Naive B cell (primary cell): Measurements from ENCODE around the gene ECE2. TPM values are rescaled to one million over a fixed set of nuclear protein-coding genes. Genes with fewer than 3 reads are reported as not detected.

Experiments used
- polyA plus RNA-seq, 6 donors: library from polyadenylated mRNA; unstranded; fragments of 300-500 nt; fragmentation: Illumina TruSeq; gene quantifications; one replicate each; pipeline ENCODE4 v1.2.3, GENCODE V29; 2021; ENCODE audit warnings: low read depth in 6 of 6

Gene ECE2
- polyA plus RNA-seq, 6 donors from 2014 or later, result not detected

Other genes starting within 250 kb of the ECE2 start
- not detected for gene HTR3D, start 244.3 kb upstream of the ECE2 start, polyA plus RNA-seq
- not detected for gene HTR3C, start 223.0 kb upstream of the ECE2 start, polyA plus RNA-seq
- not detected for gene HTR3E, start 179.0 kb upstream of the ECE2 start, polyA plus RNA-seq
- gene EIF2B5, start 140.7 kb upstream of the ECE2 start, polyA plus RNA-seq, result 10 to 100 TPM; 31.5 to 54.4 (median 37.7) TPM
- 10 to 100 TPM in 4 of 6 donors, 1 to 10 TPM in 2; 4.6 to 17.3 (median 12.1) TPM for gene DVL3, start 120.6 kb upstream of the ECE2 start, polyA plus RNA-seq
- 100 to 1,000 TPM; 214 to 318 (median 245) TPM for gene AP2M1, start 101.2 kb upstream of the ECE2 start, polyA plus RNA-seq
- 10 to 100 TPM; 24.6 to 45.7 (median 30.0) TPM for gene ABCF3, start 89.8 kb upstream of the ECE2 start, polyA plus RNA-seq
- not detected for gene VWA5B2, start 46.4 kb upstream of the ECE2 start, polyA plus RNA-seq
- 10 to 100 TPM; 33.9 to 57.3 (median 39.1) TPM for gene ALG3, start 27.1 kb upstream of the ECE2 start, polyA plus RNA-seq
- gene EEF1AKMT4, start 26.4 kb upstream of the ECE2 start, polyA plus RNA-seq, result 1 to 10 TPM; 2.1 to 4.3 (median 2.4) TPM
- not detected for gene CAMK2N2, start 14.5 kb upstream of the ECE2 start, polyA plus RNA-seq
- gene PSMD2, start 23.2 kb downstream of the ECE2 start, polyA plus RNA-seq, result 100 to 1,000 TPM; 144 to 190 (median 160) TPM
- gene EIF4G1, start 38.6 kb downstream of the ECE2 start, polyA plus RNA-seq, result 10 to 100 TPM in 5 of 6 donors, 1 to 10 TPM in 1; 6.4 to 30.0 (median 14.1) TPM
- gene FAM131A, start 61.6 kb downstream of the ECE2 start, polyA plus RNA-seq, result 1 to 10 TPM; 3.6 to 8.5 (median 4.1) TPM
- 1 to 10 TPM in 3 of 6 donors, under 1 TPM in 1, not detected in 2; 0.35 to 1.8 (median 1.3) TPM for gene CLCN2, start 85.6 kb downstream of the ECE2 start, polyA plus RNA-seq
- 10 to 100 TPM; 34.4 to 61.0 (median 49.1) TPM for gene POLR2H, start 85.7 kb downstream of the ECE2 start, polyA plus RNA-seq
- not detected for gene THPO, start 102.2 kb downstream of the ECE2 start, polyA plus RNA-seq
- not detected for gene CHRD, start 104.0 kb downstream of the ECE2 start, polyA plus RNA-seq